Thoracic aorta (tissue), 2 donors: ENCODE data around the gene GPC5. TPM values are rescaled to one million over a fixed set of nuclear protein-coding genes. Genes with fewer than 3 reads are reported as not detected.
"Not testable (repeated sequence)": the region's sequence is repeated elsewhere in the genome, so short reads cannot be mapped to it uniquely, and the experiment has no call there.

ENCODE experiments used
- ATAC-seq: fragments of 150-250 bp; one replicate; pipeline ENCODE4 v1.8.0; 2017; ENCODE audit warnings: low read depth; ENCODE audit not compliant: insufficient number of reproducible peaks, low FRiP score
- DNase-seq: peaks from one replicate; pipeline ENCODE4 v3.0.0-alpha.2; 2020; ENCODE audit warnings: low spot score
- H3K27ac ChIP-seq, 2 donors: fragments of 200-600 bp; sonication (generic); 1 replicate in 1 of 2; 2 replicates in 1 of 2; pipeline ENCODE4 v1.5.1; 2016; ENCODE audit warnings: mild to moderate bottlenecking in 2 of 2, moderate library complexity in 2 of 2
- H3K27me3 ChIP-seq: fragments of 200-600 bp; sonication (generic); replicated peaks from 2 replicates; pipeline ENCODE4 v1.6.0; 2016; ENCODE audit warnings: mild to moderate bottlenecking; ENCODE audit not compliant: insufficient read depth
- H3K36me3 ChIP-seq: fragments of 200-600 bp; sonication (generic); one replicate; pipeline ENCODE4 v1.5.1; 2016
- H3K4me1 ChIP-seq, 2 donors: fragments of 200-600 bp; sonication (generic); 1 replicate in 1 of 2; 2 replicates in 1 of 2; pipeline versions ENCODE4 v1.5.1 to v1.6.0; 2016; ENCODE audit warnings: low read depth in 2 of 2, mild to moderate bottlenecking in 1 of 2; ENCODE audit not compliant: control insufficient read depth in 1 of 2
- H3K4me3 ChIP-seq: fragments of 200-600 bp; sonication (generic); 2 replicates; pipeline ENCODE4 v1.5.1; 2016; ENCODE audit warnings: mild to moderate bottlenecking
- H3K9me3 ChIP-seq: fragments of 200-600 bp; sonication (generic); 2 replicates; pipeline ENCODE4 v1.5.1; 2016
- total RNA-seq, 2 donors: library from RNA; depleted of rRNA; stranded (reverse); fragments of >200 nt; gene quantifications; one replicate each; pipeline versions ENCODE4 v1.1.0 to v1.2.3, GENCODE V29; 2016
- TF ChIP-seq, protein P1 (sequence below): fragments of 200-600 bp; sonication (generic); IDR thresholded peaks from one replicate; pipeline ENCODE4 v1.5.1; 2019; ENCODE audit warnings: antibody characterized with exemption

GPC5 gene
- total RNA-seq, 2 donors from 2014 or later, result 3.3 TPM; not detected in 1

DNA sequence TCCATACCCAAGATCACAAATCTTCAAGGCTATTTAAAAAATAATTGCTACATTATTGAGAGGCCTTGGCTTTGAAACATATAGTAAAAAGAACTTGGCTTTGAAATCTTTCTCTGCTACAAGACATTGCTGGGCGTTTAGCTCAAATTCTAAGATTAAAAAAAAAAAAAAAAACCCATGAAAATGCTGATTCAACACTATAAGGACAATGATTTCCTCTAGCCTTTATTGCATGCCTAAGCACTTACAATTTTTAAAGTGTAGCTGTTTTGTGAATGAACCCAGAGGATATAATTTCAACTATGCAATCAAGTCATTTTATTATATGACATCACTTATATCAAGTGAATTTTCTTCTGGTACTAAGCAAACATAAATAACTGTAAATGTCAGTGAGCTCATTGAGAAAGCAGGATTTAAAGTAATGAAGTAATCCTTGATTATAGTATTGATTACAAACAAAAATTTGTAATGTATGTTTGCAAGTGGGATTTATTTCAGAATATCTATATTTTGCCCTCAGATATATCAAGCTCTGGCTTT, 1488.2 kb downstream of the GPC5 start:
- Histone ChIP-seq H3K4me3 (no peak overlapping the region), H3K36me3 (no peaks in the 10 kb centered on the region), H3K27ac (no peak overlapping the region), H3K4me1 (no peaks in the 10 kb centered on the region), H3K9me3 (no peaks in the 10 kb centered on the region), H3K27me3 (no peaks in the 10 kb centered on the region)
- ATAC-seq, result no peak
- TF ChIP-seq, protein P1, sequence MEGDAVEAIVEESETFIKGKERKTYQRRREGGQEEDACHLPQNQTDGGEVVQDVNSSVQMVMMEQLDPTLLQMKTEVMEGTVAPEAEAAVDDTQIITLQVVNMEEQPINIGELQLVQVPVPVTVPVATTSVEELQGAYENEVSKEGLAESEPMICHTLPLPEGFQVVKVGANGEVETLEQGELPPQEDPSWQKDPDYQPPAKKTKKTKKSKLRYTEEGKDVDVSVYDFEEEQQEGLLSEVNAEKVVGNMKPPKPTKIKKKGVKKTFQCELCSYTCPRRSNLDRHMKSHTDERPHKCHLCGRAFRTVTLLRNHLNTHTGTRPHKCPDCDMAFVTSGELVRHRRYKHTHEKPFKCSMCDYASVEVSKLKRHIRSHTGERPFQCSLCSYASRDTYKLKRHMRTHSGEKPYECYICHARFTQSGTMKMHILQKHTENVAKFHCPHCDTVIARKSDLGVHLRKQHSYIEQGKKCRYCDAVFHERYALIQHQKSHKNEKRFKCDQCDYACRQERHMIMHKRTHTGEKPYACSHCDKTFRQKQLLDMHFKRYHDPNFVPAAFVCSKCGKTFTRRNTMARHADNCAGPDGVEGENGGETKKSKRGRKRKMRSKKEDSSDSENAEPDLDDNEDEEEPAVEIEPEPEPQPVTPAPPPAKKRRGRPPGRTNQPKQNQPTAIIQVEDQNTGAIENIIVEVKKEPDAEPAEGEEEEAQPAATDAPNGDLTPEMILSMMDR, result no peak
- DNase-seq, result no peak

DNA sequence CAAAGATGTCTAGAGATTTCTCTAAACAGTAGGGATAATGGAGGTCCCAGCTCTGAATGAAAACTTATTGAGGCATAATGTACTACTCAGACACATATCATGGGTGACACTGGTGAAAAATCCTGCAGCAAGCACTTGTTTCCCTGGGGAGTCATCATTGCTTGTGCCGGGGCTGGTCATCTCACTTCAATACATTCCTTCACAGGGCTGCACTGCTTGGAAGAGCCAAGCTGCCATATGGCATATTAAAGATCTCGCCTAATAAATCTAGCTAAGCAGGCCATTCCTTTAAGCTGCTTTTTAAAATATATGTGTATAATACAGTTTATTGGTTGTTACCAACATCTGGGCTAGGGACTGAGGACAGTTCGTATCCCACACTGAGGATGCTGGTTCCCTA, 1496.0 kb downstream of the GPC5 start:
- TF ChIP-seq, protein P1, result no peak
- H3K27me3 ChIP-seq, result no peaks in the 10 kb centered on the region
- ATAC-seq (no peak), DNase-seq (no peak)
- no peaks in the 10 kb centered on the region for H3K9me3 ChIP-seq
- H3K36me3 ChIP-seq, result no peaks in the 10 kb centered on the region
- H3K4me3 ChIP-seq, result no peak overlapping the region
- no peak overlapping the region for H3K27ac ChIP-seq
- H3K4me1 ChIP-seq, result no peaks in the 10 kb centered on the region

DNA sequence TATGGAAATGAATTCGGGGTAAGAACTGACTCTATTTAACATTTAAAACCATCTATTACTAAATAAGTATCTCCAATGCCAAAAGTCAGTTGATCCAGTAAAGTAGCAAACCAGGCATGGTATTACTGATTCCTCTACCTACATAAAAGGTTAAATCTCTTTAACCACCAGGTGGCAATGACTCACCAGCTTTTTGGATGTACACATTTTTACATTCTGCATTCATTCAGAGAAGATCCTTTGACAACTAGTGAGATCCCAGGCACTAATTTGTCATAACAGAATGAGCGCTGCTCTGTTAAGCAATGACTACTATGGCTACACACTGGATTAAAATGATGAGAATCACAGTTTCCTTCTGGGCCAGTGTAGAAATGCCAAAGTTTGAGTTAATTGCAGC, 1498.4 kb downstream of the GPC5 start:
- ATAC-seq (no peak), DNase-seq (no peak)
- Histone ChIP-seq H3K36me3 (no peaks in the 10 kb centered on the region), H3K9me3 (no peaks in the 10 kb centered on the region), H3K4me1 (peaks cover 0 to 4% of the 10 kb centered on the region in 2 donors), H3K27me3 (no peaks in the 10 kb centered on the region), H3K4me3 (no peak overlapping the region), H3K27ac (no peak overlapping the region)
- TF ChIP-seq, protein P1, result no peak

DNA sequence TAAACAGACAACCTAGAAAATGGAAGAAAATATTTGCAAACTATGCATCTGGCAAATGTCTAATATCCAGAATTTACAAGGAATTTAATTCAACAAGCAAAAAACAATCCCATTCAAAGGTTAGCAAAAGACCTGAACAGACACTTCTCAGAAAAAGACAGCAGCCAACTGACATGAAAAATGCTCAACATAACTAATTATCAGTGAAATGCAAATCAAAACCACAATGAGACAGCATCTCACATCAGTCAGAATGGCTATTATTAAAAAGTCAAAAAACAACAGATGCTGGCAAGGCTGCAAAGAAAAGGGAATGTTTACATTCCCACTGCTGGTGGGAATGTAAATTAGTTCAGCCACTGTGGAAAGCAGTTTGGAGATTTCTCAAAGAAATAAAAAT, 1500.5 kb downstream of the GPC5 start:
- not testable (repeated sequence) for H3K36me3 ChIP-seq, H3K4me3 ChIP-seq, H3K9me3 ChIP-seq, H3K27me3 ChIP-seq, H3K4me1 ChIP-seq, H3K27ac ChIP-seq, ATAC-seq, DNase-seq

DNA sequence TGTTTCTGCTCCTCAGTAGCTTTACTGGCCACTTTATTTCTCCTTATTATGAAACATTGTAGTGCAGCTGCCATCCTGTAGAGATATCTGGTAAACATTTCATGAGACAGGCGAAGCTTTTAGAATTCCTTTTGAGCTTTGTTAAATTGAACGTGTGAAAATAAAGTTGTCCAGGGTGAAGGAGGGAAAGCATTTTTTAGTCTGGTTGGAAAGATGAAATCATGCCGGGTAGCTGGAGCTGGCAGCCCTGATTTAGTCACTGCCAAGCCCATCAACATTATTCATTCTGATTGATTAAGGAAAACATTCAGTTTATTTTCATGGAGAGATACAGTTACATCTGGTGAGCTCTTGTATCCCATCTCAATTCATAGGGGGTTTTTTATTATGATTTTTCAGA, 1502.0 kb downstream of the GPC5 start:
- TF ChIP-seq, protein P1, result no peak
- H3K27ac ChIP-seq, result no peak overlapping the region
- H3K4me3 ChIP-seq, result no peak overlapping the region
- DNase-seq (no peak), ATAC-seq (no peak)
- H3K27me3 ChIP-seq, result no peaks in the 10 kb centered on the region
- no peaks in the 10 kb centered on the region for H3K36me3 ChIP-seq
- peaks cover 0 to 4% of the 10 kb centered on the region in 2 donors for H3K4me1 ChIP-seq
- no peaks in the 10 kb centered on the region for H3K9me3 ChIP-seq

DNA sequence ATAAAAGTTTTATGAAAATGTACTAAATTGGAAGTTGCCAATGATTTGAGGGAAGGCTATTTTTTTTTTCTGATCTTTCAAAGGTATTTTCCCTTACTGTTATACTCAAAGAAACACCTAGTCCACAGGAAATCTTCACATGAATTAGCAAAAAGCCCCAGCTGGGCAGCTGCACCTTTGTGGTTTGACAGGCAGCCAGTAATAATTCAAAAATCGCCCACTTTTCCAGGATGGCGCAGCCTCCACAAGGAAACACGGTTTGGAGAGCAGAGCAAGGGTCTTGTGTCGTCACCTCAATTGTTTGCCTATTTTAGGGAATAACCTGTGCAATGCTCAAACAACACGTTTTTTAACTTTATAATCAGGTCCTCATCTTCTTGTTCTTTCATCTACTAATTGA, 1503.3 kb downstream of the GPC5 start:
- no peaks in the 10 kb centered on the region for H3K9me3 ChIP-seq
- no peak overlapping the region for H3K27ac ChIP-seq
- DNase-seq (no peak), ATAC-seq (no peak)
- H3K36me3 ChIP-seq, result no peaks in the 10 kb centered on the region
- no peak overlapping the region for H3K4me3 ChIP-seq
- no peaks in the 10 kb centered on the region for H3K27me3 ChIP-seq
- TF ChIP-seq, protein P1, result no peak
- H3K4me1 ChIP-seq, result peaks cover 0 to 4% of the 10 kb centered on the region in 2 donors
